ENCODE results near the gene IL12RB1.
"Not testable (repeated sequence)": the region's sequence is repeated elsewhere in the genome, so short reads cannot be mapped to it uniquely, and the experiment has no call there.

Gene IL12RB1

GRCh38 chr19:18091217-18091608, 4.5 kb upstream of the IL12RB1 start:
- no peak overlapping the region for H3K4me3 ChIP-seq (ENCODE audit: low read depth, low read length)
- in situ Hi-C loops (cut with HindIII; ENCODE audit: low sequenced_read_pairs), result no loop called here
- no peak for DNase-seq (ENCODE audit: low read depth, low spot score)
- no peak for TF ChIP-seq CTCF (IDR thresholded peaks at IDR 0.05; ENCODE audit: low read depth, low read length)

- in situ Hi-C loops (cut with HindIII; ENCODE audit: low sequenced_read_pairs), result no loop called here
- DNase-seq (ENCODE audit: low read depth, low spot score), result peak; percentile 10
- no peak for TF ChIP-seq CTCF (IDR thresholded peaks at IDR 0.05; ENCODE audit: low read depth, low read length)
- H3K4me3 ChIP-seq (ENCODE audit: low read depth, low read length), result no peak overlapping the region
These were observed 3.9 kb upstream of the IL12RB1 start for GRCh38 chr19:18090545-18091216.

GRCh38 chr19:18089726-18090125, 3.0 kb upstream of the IL12RB1 start:
- DNase-seq (ENCODE audit: low read depth, low spot score), result no peak
- no peak for TF ChIP-seq CTCF (IDR thresholded peaks at IDR 0.05; ENCODE audit: low read depth, low read length)
- no peak overlapping the region for H3K4me3 ChIP-seq (ENCODE audit: low read depth, low read length)
- in situ Hi-C loops (cut with HindIII; ENCODE audit: low sequenced_read_pairs), result no loop called here

- H3K4me3 ChIP-seq (ENCODE audit: low read depth, low read length); DNase-seq (ENCODE audit: low read depth, low spot score); in situ Hi-C loops (cut with HindIII; ENCODE audit: low sequenced_read_pairs): not testable (repeated sequence)
These were observed 2.4 kb upstream of the IL12RB1 start for GRCh38 chr19:18089096-18089541.

GRCh38 chr19:18085702-18086457, 854 bp downstream of the IL12RB1 start:
- no peak overlapping the region for H3K4me3 ChIP-seq (ENCODE audit: low read depth, low read length)
- TF ChIP-seq CTCF (IDR thresholded peaks at IDR 0.05; ENCODE audit: low read depth, low read length), result no peak
- in situ Hi-C loops (cut with HindIII; ENCODE audit: low sequenced_read_pairs), result no loop called here

GRCh38 chr19:18083929-18084684, 2.6 kb downstream of the IL12RB1 start:
- in situ Hi-C loops (cut with HindIII; ENCODE audit: low sequenced_read_pairs), result no loop called here
- TF ChIP-seq CTCF (IDR thresholded peaks at IDR 0.05; ENCODE audit: low read depth, low read length), result no peak
- H3K4me3 ChIP-seq (ENCODE audit: low read depth, low read length), result no peak overlapping the region
- DNase-seq (ENCODE audit: low read depth, low spot score), result no peak

More at GRCh38 chr19:18085702-18086457, 854 bp downstream of the IL12RB1 start:
- DNase-seq (ENCODE audit: low read depth, low spot score), result no peak

Data from astrocyte of the spinal cord (primary cell).